ENCODE measurements around the gene SUMO3.

DNA sequence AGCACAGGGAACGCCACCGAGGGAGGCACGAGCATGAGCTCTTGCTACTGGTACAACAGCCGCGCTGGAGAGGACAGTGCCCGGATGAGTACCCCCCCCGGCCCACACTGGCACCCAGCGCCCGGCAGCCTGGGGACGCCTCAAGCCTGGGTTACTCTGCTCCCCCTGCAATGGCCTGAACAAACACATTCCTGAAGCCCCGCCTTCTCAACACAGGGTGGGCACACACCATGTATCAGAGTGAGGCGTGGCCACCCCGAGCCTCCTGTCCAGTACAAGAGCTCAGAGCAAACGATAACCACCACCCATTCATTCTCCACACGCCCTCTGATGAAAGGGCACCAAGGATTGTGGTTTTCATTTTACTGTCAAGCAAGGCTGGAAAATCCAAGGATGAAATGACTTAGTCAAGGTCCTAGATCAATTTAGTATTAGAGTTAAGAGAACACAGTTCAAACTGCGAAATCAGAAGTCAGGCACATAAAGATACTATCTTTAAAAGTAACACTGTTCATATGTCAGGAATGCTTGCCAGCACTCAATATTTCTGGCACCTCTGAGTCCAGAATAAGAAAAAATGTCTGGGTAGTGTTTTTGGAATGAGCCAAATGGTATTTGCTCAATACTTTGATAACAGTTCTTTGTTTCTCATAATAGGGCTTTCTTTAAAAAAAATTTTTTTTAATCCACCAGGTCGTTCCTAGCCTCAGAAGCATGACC, 38.3 kb downstream of the SUMO3 start:
- TF ChIP-seq, protein P1, sequence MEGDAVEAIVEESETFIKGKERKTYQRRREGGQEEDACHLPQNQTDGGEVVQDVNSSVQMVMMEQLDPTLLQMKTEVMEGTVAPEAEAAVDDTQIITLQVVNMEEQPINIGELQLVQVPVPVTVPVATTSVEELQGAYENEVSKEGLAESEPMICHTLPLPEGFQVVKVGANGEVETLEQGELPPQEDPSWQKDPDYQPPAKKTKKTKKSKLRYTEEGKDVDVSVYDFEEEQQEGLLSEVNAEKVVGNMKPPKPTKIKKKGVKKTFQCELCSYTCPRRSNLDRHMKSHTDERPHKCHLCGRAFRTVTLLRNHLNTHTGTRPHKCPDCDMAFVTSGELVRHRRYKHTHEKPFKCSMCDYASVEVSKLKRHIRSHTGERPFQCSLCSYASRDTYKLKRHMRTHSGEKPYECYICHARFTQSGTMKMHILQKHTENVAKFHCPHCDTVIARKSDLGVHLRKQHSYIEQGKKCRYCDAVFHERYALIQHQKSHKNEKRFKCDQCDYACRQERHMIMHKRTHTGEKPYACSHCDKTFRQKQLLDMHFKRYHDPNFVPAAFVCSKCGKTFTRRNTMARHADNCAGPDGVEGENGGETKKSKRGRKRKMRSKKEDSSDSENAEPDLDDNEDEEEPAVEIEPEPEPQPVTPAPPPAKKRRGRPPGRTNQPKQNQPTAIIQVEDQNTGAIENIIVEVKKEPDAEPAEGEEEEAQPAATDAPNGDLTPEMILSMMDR (conservative IDR thresholded peaks at IDR 0.05 in 1 of 2, IDR thresholded peaks at IDR 0.05 in 1 of 2; ENCODE audit: low read depth in 1 of 2, low read length in 2 of 2) = no peak
- TF ChIP-seq EZH2 (IDR thresholded peaks at IDR 0.05; ENCODE audit: low read length, missing control alignments) = no peak

Data from fibroblast of lung (primary cell).